ENCODE measurements around the gene COL6A6.

The COL6A6 gene

DNA sequence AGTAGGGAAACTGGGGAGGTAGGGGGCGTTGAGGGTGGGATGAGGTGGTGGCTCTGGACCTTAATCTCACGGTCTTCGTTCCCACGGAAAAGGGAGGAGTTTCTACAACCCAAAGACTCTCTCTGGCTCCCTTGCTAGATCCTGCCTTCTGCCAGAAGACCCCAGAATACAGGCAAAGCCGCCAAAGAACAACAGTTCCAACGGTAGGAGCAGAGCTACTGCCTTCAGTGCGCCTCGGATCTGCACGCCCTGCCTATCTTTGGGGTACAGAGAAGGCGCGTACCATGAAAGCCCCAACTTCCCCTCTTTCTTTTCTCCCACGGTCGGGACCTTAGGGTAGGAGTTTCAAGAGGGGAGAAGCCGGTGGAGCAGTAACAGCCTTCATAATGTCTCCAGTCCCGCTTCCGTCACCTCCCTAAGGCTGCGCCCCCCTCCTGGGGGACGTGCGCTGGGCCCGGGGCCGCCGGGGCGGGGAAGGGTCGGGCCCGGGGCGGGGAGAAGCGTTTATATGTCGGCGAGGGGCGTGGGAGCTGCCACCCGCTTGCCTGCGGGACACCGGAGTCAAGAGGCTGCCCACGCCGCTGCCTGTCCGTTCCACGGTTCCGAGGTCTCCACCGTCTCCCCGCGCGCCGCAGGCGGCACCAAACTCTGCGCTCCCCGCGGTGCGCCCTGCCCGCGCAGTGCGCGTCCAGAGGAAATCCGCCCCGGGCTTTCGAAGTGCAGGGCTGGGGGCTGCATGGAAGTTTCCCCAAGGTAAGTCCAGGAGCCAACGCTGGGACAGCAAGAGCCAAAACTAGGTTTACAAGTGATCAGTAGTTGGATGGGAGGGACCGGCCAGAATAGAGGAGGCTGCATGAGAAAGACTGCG, at the start of gene COL6A6:
COL6A6 (plus strand) TSS at position 533 of the 868 bp plus-strand sequence. CDS start 43,188 bp downstream, outside the sequence.
- Mint-ChIP-seq H3K9me3 (no peaks in the 10 kb centered on the region), H3K27ac (no peak within 1 kb of the TSS), H3K27me3 (peaks cover 23% of the 10 kb centered on the region), H3K36me3 (no peaks in the 10 kb centered on the region), H3K4me1 (no peaks in the 10 kb centered on the region), H3K4me3 (no peak within 1 kb of the TSS)

- Mint-ChIP-seq H3K27ac (no peak overlapping the region), H3K4me1 (no peaks in the 10 kb centered on the region), H3K36me3 (no peaks in the 10 kb centered on the region), H3K27me3 (peaks cover 13% of the 10 kb centered on the region), H3K9me3 (no peaks in the 10 kb centered on the region), H3K4me3 (no peak overlapping the region)
These were observed 48.7 kb upstream of the COL6A6 start for GRCh38 chr3:130468311-130468710.

DNA sequence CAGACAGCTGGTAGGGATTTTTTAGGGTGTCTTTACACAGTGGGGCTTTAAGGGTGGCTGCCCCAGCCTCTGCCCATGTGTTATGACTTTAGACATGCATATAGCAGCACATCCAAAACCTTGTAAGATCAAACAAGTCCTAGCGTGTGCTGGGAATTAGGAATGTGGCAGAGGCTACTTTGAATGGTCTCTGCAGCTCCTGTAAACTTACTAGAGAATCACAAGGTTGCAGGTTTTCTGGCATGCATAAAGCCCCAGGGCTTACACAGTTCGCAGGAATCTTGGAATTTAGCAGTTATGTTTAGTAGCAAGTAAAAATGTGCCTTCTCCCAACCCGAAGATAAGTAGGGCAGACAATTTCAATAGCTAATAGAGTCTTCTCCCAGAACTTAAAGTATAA, 46.9 kb upstream of the COL6A6 start:
- no peak overlapping the region for H3K27ac Mint-ChIP-seq

GRCh38 chr3:130473416-130473815, 43.6 kb upstream of the COL6A6 start:
- H3K4me3 Mint-ChIP-seq = no peak overlapping the region
- H3K4me1 Mint-ChIP-seq = no peaks in the 10 kb centered on the region
- no peak overlapping the region for H3K27ac Mint-ChIP-seq
- peaks cover 8% of the 10 kb centered on the region for H3K9me3 Mint-ChIP-seq
- H3K27me3 Mint-ChIP-seq = peaks cover 9% of the 10 kb centered on the region
- no peaks in the 10 kb centered on the region for H3K36me3 Mint-ChIP-seq

More for the DNA sequence above, 46.9 kb upstream of the COL6A6 start:
- H3K27me3 Mint-ChIP-seq = peaks cover 15% of the 10 kb centered on the region
- H3K9me3 Mint-ChIP-seq = peaks cover 8% of the 10 kb centered on the region
- no peaks in the 10 kb centered on the region for H3K4me1 Mint-ChIP-seq
- no peak overlapping the region for H3K4me3 Mint-ChIP-seq
- no peaks in the 10 kb centered on the region for H3K36me3 Mint-ChIP-seq

- Mint-ChIP-seq H3K27me3 (peaks cover 4% of the 10 kb centered on the region), H3K27ac (no peak overlapping the region), H3K4me1 (no peaks in the 10 kb centered on the region), H3K4me3 (no peak overlapping the region), H3K36me3 (no peaks in the 10 kb centered on the region), H3K9me3 (peaks cover 7% of the 10 kb centered on the region)
These were observed 36.2 kb upstream of the COL6A6 start for GRCh38 chr3:130480736-130481135.

GRCh38 chr3:130488288-130488687, 28.7 kb upstream of the COL6A6 start:
- H3K27ac Mint-ChIP-seq = no peak overlapping the region
- H3K27me3 Mint-ChIP-seq = peaks cover 3% of the 10 kb centered on the region
- H3K4me1 Mint-ChIP-seq = no peaks in the 10 kb centered on the region
- H3K9me3 Mint-ChIP-seq = no peaks in the 10 kb centered on the region
- H3K36me3 Mint-ChIP-seq = no peaks in the 10 kb centered on the region
- H3K4me3 Mint-ChIP-seq = no peak overlapping the region

- no peaks in the 10 kb centered on the region for H3K36me3 Mint-ChIP-seq
- no peak overlapping the region for H3K27ac Mint-ChIP-seq
- H3K4me3 Mint-ChIP-seq = no peak overlapping the region
- H3K9me3 Mint-ChIP-seq = no peaks in the 10 kb centered on the region
- no peaks in the 10 kb centered on the region for H3K4me1 Mint-ChIP-seq
- peaks cover 3% of the 10 kb centered on the region for H3K27me3 Mint-ChIP-seq
These were observed 28.1 kb upstream of the COL6A6 start for GRCh38 chr3:130488769-130489450.

DNA sequence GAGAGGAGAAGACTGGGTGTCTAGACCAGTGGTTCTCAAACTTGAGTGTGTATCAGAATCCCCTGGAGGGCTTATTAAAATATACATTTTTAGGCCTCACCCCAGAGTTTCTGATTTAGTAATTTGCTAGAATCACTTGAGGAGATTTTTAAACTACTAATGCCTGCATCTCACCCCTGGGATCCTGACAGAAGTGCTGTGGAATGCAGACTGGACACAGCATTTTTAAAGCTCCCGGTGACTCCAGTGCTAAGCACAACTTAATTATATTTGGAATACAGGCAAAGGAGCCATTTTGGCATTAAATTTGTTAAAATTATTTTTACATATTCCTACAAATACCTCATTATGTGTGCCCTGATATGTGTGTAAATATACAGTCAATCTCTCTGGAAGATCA, 26.7 kb upstream of the COL6A6 start:
- Mint-ChIP-seq H3K9me3 (no peaks in the 10 kb centered on the region), H3K27me3 (peaks cover 3% of the 10 kb centered on the region), H3K4me1 (no peaks in the 10 kb centered on the region), H3K36me3 (no peaks in the 10 kb centered on the region), H3K27ac (no peak overlapping the region), H3K4me3 (no peak overlapping the region)

- no peaks in the 10 kb centered on the region for H3K9me3 Mint-ChIP-seq
- H3K27me3 Mint-ChIP-seq = peaks cover 3% of the 10 kb centered on the region
- no peak overlapping the region for H3K27ac Mint-ChIP-seq
- H3K4me3 Mint-ChIP-seq = no peak overlapping the region
- no peaks in the 10 kb centered on the region for H3K4me1 Mint-ChIP-seq
- H3K36me3 Mint-ChIP-seq = no peaks in the 10 kb centered on the region
These were observed 25.5 kb upstream of the COL6A6 start for GRCh38 chr3:130491431-130491830.

- H3K36me3 Mint-ChIP-seq = no peaks in the 10 kb centered on the region
- no peak overlapping the region for H3K27ac Mint-ChIP-seq
- no peak overlapping the region for H3K4me3 Mint-ChIP-seq
- no peaks in the 10 kb centered on the region for H3K9me3 Mint-ChIP-seq
- no peaks in the 10 kb centered on the region for H3K4me1 Mint-ChIP-seq
- H3K27me3 Mint-ChIP-seq = peaks cover 18% of the 10 kb centered on the region
These were observed 12.3 kb upstream of the COL6A6 start for GRCh38 chr3:130504701-130505100.

GRCh38 chr3:130506031-130506430, 10.9 kb upstream of the COL6A6 start:
- Mint-ChIP-seq H3K4me3 (no peak overlapping the region), H3K27me3 (peaks cover 21% of the 10 kb centered on the region), H3K27ac (no peak overlapping the region), H3K4me1 (no peaks in the 10 kb centered on the region), H3K9me3 (no peaks in the 10 kb centered on the region), H3K36me3 (no peaks in the 10 kb centered on the region)

- Mint-ChIP-seq H3K27me3 (peaks cover 21% of the 10 kb centered on the region), H3K27ac (no peak overlapping the region), H3K4me1 (no peaks in the 10 kb centered on the region), H3K36me3 (no peaks in the 10 kb centered on the region), H3K9me3 (no peaks in the 10 kb centered on the region), H3K4me3 (no peak overlapping the region)
These were observed 9.2 kb upstream of the COL6A6 start for GRCh38 chr3:130507746-130508145.

GRCh38 chr3:130509008-130509407, 8.0 kb upstream of the COL6A6 start:
- no peak overlapping the region for H3K4me3 Mint-ChIP-seq
- H3K9me3 Mint-ChIP-seq = no peaks in the 10 kb centered on the region
- H3K27ac Mint-ChIP-seq = no peak overlapping the region
- H3K36me3 Mint-ChIP-seq = no peaks in the 10 kb centered on the region
- H3K4me1 Mint-ChIP-seq = no peaks in the 10 kb centered on the region
- peaks cover 19% of the 10 kb centered on the region for H3K27me3 Mint-ChIP-seq

DNA sequence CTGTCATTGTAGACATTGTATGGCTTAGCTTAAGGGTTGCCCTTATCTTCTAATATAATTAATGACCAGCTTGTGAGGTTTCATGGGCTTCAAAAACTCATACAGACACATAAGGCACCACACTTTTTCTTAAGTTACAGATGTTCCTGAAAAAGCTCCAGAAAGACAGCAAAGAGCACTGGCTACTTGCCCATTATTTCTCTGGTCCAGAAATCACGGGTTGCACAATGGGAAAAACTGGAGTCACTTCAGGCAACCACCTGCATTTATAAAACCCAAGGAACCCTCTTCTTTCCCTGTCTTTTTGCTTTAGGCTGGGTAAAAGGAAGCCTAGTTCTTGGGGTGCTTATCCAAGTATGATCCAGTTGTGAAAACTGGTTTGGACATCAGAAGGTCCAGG, 2.3 kb upstream of the COL6A6 start:
- Mint-ChIP-seq H3K9me3 (no peaks in the 10 kb centered on the region), H3K4me3 (no peak overlapping the region), H3K27ac (no peak overlapping the region), H3K36me3 (no peaks in the 10 kb centered on the region), H3K27me3 (peaks cover 27% of the 10 kb centered on the region), H3K4me1 (no peaks in the 10 kb centered on the region)

DNA sequence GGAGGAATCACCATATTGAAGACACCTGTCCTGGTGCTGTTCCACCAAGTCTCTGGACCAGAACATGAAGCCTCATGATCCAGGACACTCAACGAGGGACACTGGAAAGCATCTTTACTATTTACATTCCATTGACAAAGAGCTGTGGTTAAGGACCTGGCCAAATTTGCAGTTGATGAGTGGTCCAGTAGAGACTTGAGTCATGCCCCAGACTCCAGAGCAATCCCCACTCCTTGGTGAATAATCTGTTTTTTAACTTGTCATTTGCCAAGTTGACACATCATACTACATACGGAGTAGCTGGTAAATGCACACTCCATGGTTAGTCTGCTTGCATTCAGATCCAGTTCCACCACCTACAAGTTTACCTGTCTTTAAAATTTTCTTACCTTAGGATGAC, 1.2 kb upstream of the COL6A6 start:
- Mint-ChIP-seq H3K36me3 (no peaks in the 10 kb centered on the region), H3K9me3 (no peaks in the 10 kb centered on the region), H3K27me3 (peaks cover 28% of the 10 kb centered on the region), H3K27ac (no peak overlapping the region), H3K4me3 (no peak overlapping the region), H3K4me1 (no peaks in the 10 kb centered on the region)

GRCh38 chr3:130517602-130518001, 625 bp downstream of the COL6A6 start:
- Mint-ChIP-seq H3K4me3 (no peak overlapping the region), H3K9me3 (no peaks in the 10 kb centered on the region), H3K36me3 (no peaks in the 10 kb centered on the region), H3K27me3 (peaks cover 22% of the 10 kb centered on the region), H3K4me1 (no peaks in the 10 kb centered on the region), H3K27ac (no peak overlapping the region)
